Prostate gland (tissue), 2 donors: ENCODE measurements around the gene SBK1.

Experiments
- POLR2A ChIP-seq: fragments of 450-650 bp; IDR thresholded peaks from one replicate; pipeline ENCODE4 v1.6.1; 2016; ENCODE audit warnings: antibody characterized with exemption, mild to moderate bottlenecking
- TF ChIP-seq, protein P1 (sequence below), 4 experiments: fragments of 200-600 bp in 2 of 4; fragments of 450-650 bp in 2 of 4; sonication (generic) in 2 of 4; IDR thresholded peaks; 1 replicate in 3 of 4; 2 replicates in 1 of 4; pipeline ENCODE4 v1.5.1; 2016 to 2019; ENCODE audit warnings: antibody characterized with exemption in 4 of 4, mild to moderate bottlenecking in 2 of 4, moderate library complexity in 2 of 4

DNA sequence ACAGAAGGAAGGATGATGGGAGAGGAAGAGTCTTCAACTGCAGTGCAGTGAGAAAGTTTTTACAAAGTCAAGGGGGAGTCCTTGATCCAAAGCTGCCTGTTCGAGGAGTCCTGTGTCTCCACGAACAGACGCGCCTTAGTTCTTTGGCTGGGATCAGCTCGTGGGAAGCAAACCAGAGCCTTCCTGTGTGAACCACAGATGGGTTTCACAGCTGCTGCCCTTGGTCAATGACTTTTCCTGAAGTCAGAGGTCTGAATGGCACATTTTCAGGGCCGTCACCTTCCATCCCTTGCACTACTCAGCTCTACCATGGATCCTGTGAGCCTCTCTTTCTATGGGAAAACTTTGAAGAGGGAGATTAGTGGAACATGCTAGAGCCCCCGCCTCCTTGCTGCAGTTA is 4.2 kb upstream of the SBK1 start:
- TF ChIP-seq, protein P1, sequence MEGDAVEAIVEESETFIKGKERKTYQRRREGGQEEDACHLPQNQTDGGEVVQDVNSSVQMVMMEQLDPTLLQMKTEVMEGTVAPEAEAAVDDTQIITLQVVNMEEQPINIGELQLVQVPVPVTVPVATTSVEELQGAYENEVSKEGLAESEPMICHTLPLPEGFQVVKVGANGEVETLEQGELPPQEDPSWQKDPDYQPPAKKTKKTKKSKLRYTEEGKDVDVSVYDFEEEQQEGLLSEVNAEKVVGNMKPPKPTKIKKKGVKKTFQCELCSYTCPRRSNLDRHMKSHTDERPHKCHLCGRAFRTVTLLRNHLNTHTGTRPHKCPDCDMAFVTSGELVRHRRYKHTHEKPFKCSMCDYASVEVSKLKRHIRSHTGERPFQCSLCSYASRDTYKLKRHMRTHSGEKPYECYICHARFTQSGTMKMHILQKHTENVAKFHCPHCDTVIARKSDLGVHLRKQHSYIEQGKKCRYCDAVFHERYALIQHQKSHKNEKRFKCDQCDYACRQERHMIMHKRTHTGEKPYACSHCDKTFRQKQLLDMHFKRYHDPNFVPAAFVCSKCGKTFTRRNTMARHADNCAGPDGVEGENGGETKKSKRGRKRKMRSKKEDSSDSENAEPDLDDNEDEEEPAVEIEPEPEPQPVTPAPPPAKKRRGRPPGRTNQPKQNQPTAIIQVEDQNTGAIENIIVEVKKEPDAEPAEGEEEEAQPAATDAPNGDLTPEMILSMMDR (IDR thresholded peaks at IDR 0.05): no peak
- no peak for TF ChIP-seq POLR2A
